Esophagus muscularis mucosa (tissue), 3 donors: Measurements from ENCODE around the gene FTO.

ENCODE experiments used
- POLR2A ChIP-seq: fragments of 450-650 bp; IDR thresholded peaks from one replicate; pipeline ENCODE4 v1.6.1; 2017; ENCODE audit warnings: antibody characterized with exemption, moderate library complexity, mild to moderate bottlenecking, low read depth
- TF ChIP-seq, protein P1 (sequence below), 3 experiments: fragments of 200-600 bp in 2 of 3; fragments of 450-650 bp in 1 of 3; sonication (generic) in 2 of 3; IDR thresholded peaks; one replicate each; pipeline ENCODE4 v1.5.1; 2017 to 2019; ENCODE audit warnings: antibody characterized with exemption in 3 of 3, mild to moderate bottlenecking in 2 of 3, moderate library complexity in 1 of 3

DNA sequence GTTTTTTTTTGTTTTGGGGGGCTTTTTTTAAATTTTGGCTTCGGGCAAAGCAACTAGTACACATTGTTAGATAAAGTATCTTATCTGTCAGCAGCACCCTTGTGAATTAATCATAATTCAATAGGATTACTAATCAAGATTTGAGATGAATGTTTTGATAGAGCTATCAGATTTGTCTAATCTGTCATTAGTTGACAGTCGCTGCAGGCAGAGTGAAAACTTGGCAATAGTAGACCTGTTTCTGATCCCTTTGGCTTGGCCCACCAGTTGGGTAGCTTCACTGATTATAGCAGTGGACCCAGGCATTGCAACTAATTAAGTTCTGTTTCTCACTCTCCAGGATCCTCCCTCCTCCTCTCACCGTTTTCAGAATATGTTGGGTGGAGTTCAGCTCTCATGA, 324.0 kb downstream of the FTO start:
- TF ChIP-seq, protein P1, sequence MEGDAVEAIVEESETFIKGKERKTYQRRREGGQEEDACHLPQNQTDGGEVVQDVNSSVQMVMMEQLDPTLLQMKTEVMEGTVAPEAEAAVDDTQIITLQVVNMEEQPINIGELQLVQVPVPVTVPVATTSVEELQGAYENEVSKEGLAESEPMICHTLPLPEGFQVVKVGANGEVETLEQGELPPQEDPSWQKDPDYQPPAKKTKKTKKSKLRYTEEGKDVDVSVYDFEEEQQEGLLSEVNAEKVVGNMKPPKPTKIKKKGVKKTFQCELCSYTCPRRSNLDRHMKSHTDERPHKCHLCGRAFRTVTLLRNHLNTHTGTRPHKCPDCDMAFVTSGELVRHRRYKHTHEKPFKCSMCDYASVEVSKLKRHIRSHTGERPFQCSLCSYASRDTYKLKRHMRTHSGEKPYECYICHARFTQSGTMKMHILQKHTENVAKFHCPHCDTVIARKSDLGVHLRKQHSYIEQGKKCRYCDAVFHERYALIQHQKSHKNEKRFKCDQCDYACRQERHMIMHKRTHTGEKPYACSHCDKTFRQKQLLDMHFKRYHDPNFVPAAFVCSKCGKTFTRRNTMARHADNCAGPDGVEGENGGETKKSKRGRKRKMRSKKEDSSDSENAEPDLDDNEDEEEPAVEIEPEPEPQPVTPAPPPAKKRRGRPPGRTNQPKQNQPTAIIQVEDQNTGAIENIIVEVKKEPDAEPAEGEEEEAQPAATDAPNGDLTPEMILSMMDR (IDR thresholded peaks at IDR 0.05) = no peak
- no peak for TF ChIP-seq POLR2A
